Upper lobe of left lung (tissue), 6 donors: ENCODE results near the gene SPRR4. TPM values are rescaled to one million over a fixed set of nuclear protein-coding genes. Genes with fewer than 3 reads are reported as not detected.

Experiments
- ATAC-seq, 2 donors: fragments of 200-7000 bp; cut with Tn5 transposase; one replicate each; pipeline ENCODE4 v1.9.1; 2022; ENCODE audit warnings: mild to moderate bottlenecking in 2 of 2, moderate library complexity in 2 of 2; ENCODE audit not compliant: low FRiP score in 2 of 2
- DNase-seq, 2 donors: peaks; one replicate each; pipeline ENCODE4 v3.0.0-alpha.2; 2019 to 2020
- H3K27ac ChIP-seq, 4 donors: fragments of 200-600 bp; sonication (generic); one replicate each; pipeline ENCODE4 v1.5.1; 2016 to 2019
- H3K27me3 ChIP-seq, 4 donors: fragments of 200-600 bp; sonication (generic); one replicate each; pipeline ENCODE4 v1.5.1; 2017 to 2019
- H3K36me3 ChIP-seq, 4 donors: fragments of 200-600 bp; sonication (generic); one replicate each; pipeline ENCODE4 v1.5.1; 2016 to 2019
- H3K4me1 ChIP-seq, 4 donors: fragments of 200-600 bp; sonication (generic); one replicate each; pipeline ENCODE4 v1.5.1; 2018 to 2019
- H3K4me3 ChIP-seq, 4 donors: fragments of 200-600 bp; sonication (generic); one replicate each; pipeline ENCODE4 v1.5.1; 2017 to 2019; ENCODE audit warnings: mild to moderate bottlenecking in 2 of 4, moderate library complexity in 1 of 4
- H3K9me3 ChIP-seq, 4 donors: fragments of 200-600 bp; sonication (generic); one replicate each; pipeline ENCODE4 v1.5.1; 2018 to 2019
- CTCF ChIP-seq, 6 experiments: fragments of 450-650 bp in 4 of 6; fragments of 200-600 bp in 2 of 6; sonication (generic) in 2 of 6; IDR thresholded peaks; one replicate each; pipeline ENCODE4 v1.5.1; 2016 to 2019; ENCODE audit warnings: antibody characterized with exemption in 6 of 6
- EP300 ChIP-seq, 4 donors: sonication (generic); formaldehyde crosslinking; IDR thresholded peaks; one replicate each; pipeline ENCODE4 v1.5.1; 2017; ENCODE audit warnings: antibody characterized with exemption in 4 of 4, control low read depth in 2 of 4
- POLR2A ChIP-seq, 4 donors: fragments of 450-650 bp; IDR thresholded peaks; one replicate each; pipeline ENCODE4 v1.5.1; 2016 to 2017; ENCODE audit warnings: antibody characterized with exemption in 4 of 4, mild to moderate bottlenecking in 2 of 4
- POLR2AphosphoS5 ChIP-seq, 2 donors: sonication (generic); formaldehyde crosslinking; IDR thresholded peaks; one replicate each; pipeline ENCODE4 v1.5.1; 2017; ENCODE audit warnings: antibody characterized with exemption in 2 of 2
- WGBS, 2 donors: methylation state at CpG; one replicate each; pipeline ENCODE4 v1.1.5; 2017 to 2018; 5-methylcytosine and 5-hydroxymethylcytosine counted together
- total RNA-seq, 6 donors: library from RNA; depleted of rRNA in 4 of 6; stranded (reverse); fragments of >200 nt in 4 of 6; gene quantifications; one replicate each; pipeline versions ENCODE4 v1.1.0 to v1.2.1, GENCODE V29; 2016 to 2021
- donor health status: DM: no; HTN: no; CAD: no; lungs with moderate emphysema.
- donor health status: DM: no; HTN: yes; CAD: no; lungs with severe emphysema.

The SPRR4 gene
- total RNA-seq, 6 donors from 2014 or later = not detected

- WGBS, 2 donors = 70 to 73% methylated on average over 6 of the region's 6 CpGs
- no peak for ATAC-seq
- no peak for TF ChIP-seq POLR2A (IDR thresholded peaks at IDR 0.05)
- TF ChIP-seq POLR2AphosphoS5 (IDR thresholded peaks at IDR 0.05) = no peak
- no peak for TF ChIP-seq EP300 (IDR thresholded peaks at IDR 0.05)
- no peak for TF ChIP-seq CTCF (IDR thresholded peaks at IDR 0.05)
These were observed 10.9 kb downstream of the SPRR4 start for GRCh38 chr1:152981146-152981871.

GRCh38 chr1:152982076-152982475 lies 11.6 kb downstream of the SPRR4 start:
- H3K4me1 ChIP-seq = no peaks in the 10 kb centered on the region
- H3K36me3 ChIP-seq = no peaks in the 10 kb centered on the region
- TF ChIP-seq POLR2AphosphoS5 (IDR thresholded peaks at IDR 0.05) (no peak), CTCF (IDR thresholded peaks at IDR 0.05) (no peak), POLR2A (IDR thresholded peaks at IDR 0.05) (no peak), EP300 (IDR thresholded peaks at IDR 0.05) (no peak)
- DNase-seq = no peak
- WGBS, 2 donors = 75 to 79% methylated on average over 4 of the region's 4 CpGs
- H3K27ac ChIP-seq = no peak overlapping the region
- no peak overlapping the region for H3K4me3 ChIP-seq
- ATAC-seq = no peak
- H3K9me3 ChIP-seq = no peaks in the 10 kb centered on the region
- H3K27me3 ChIP-seq = no peaks in the 10 kb centered on the region

More at GRCh38 chr1:152981146-152981871, 10.9 kb downstream of the SPRR4 start:
- Histone ChIP-seq H3K9me3 (no peaks in the 10 kb centered on the region), H3K27me3 (no peaks in the 10 kb centered on the region), H3K4me1 (no peaks in the 10 kb centered on the region), H3K4me3 (no peak overlapping the region), H3K36me3 (no peaks in the 10 kb centered on the region), H3K27ac (no peak overlapping the region)
- DNase-seq = no peak

GRCh38 chr1:152983234-152983633 lies 12.8 kb downstream of the SPRR4 start:
- H3K4me3 ChIP-seq = no peak overlapping the region
- ATAC-seq (no peak), DNase-seq (no peak)
- no peaks in the 10 kb centered on the region for H3K27me3 ChIP-seq
- no peaks in the 10 kb centered on the region for H3K36me3 ChIP-seq
- no peaks in the 10 kb centered on the region for H3K4me1 ChIP-seq
- H3K9me3 ChIP-seq = no peaks in the 10 kb centered on the region
- TF ChIP-seq EP300 (IDR thresholded peaks at IDR 0.05) (no peak), POLR2AphosphoS5 (IDR thresholded peaks at IDR 0.05) (no peak), POLR2A (IDR thresholded peaks at IDR 0.05) (no peak), CTCF (IDR thresholded peaks at IDR 0.05) (no peak)
- no peak overlapping the region for H3K27ac ChIP-seq

- Histone ChIP-seq H3K4me1 (no peaks in the 10 kb centered on the region), H3K9me3 (no peaks in the 10 kb centered on the region), H3K4me3 (no peak within 1 kb of the TSS), H3K27me3 (no peaks in the 10 kb centered on the region), H3K36me3 (no peaks in the 10 kb centered on the region), H3K27ac (no peak within 1 kb of the TSS)
- 74 to 88% methylated on average over 3 of the region's 3 CpGs for WGBS, 2 donors
- ATAC-seq = no peak
- no peak for DNase-seq
- TF ChIP-seq POLR2A (IDR thresholded peaks at IDR 0.05) (no peak), CTCF (IDR thresholded peaks at IDR 0.05) (no peak)
These were observed 13.3 kb downstream of the SPRR4 start, which contains the start of gene SPRR1A for GRCh38 chr1:152983743-152984142. TSS of gene SPRR1A (plus strand) at chr1:152984081. CDS start at chr1:152985231, 1,150 bp downstream.

- Histone ChIP-seq H3K4me1 (no peaks in the 10 kb centered on the region), H3K4me3 (no peak overlapping the region), H3K9me3 (no peaks in the 10 kb centered on the region), H3K27ac (no peak overlapping the region), H3K27me3 (no peaks in the 10 kb centered on the region), H3K36me3 (no peaks in the 10 kb centered on the region)
- WGBS, 2 donors = 85 to 88% methylated on average over 2 of the region's 2 CpGs
- TF ChIP-seq EP300 (IDR thresholded peaks at IDR 0.05) (no peak), CTCF (IDR thresholded peaks at IDR 0.05) (no peak), POLR2A (IDR thresholded peaks at IDR 0.05) (no peak), POLR2AphosphoS5 (IDR thresholded peaks at IDR 0.05) (no peak)
- DNase-seq = no peak
- no peak for ATAC-seq
These were observed 16.1 kb downstream of the SPRR4 start for GRCh38 chr1:152986578-152986977.
